Stimulated activated naive CD4-positive, alpha-beta T cell treated with Interleukin-2 at 50 U/mL for 16 hours (primary cell): Measurements from ENCODE around the gene AKAP6.
"Not testable (repeated sequence)": the region's sequence is repeated elsewhere in the genome, so short reads cannot be mapped to it uniquely, and the experiment has no call there.

Experiments used
- DNase-seq: peaks from one replicate; lab custom pipeline; 2025; lab: John Stamatoyannopoulos, UW

Gene AKAP6

DNA sequence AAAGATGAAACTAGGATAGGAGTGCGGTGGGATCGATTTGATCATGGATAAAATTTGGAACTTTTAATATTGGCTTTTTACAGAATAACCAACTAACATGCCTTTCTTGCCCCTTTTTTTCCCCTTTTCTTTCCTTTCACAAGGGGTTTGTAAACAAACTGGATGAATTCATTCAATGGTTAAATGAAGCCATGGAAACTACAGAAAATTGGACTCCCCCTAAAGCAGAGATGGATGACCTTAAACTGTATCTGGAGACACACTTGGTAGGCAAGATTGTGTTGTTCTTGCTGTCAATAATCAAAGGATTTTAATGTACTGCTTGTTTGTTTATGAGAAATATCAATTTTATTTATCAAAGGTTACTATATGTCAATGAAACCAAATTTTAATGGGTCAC is 247.9 kb downstream of the AKAP6 start:
- DNase-seq: no peak

GRCh38 chr14:32578181-32578580 is 249.1 kb downstream of the AKAP6 start:
- no peak for DNase-seq

- DNase-seq: not testable (repeated sequence)
These were observed 254.3 kb downstream of the AKAP6 start for GRCh38 chr14:32583427-32583826.

DNA sequence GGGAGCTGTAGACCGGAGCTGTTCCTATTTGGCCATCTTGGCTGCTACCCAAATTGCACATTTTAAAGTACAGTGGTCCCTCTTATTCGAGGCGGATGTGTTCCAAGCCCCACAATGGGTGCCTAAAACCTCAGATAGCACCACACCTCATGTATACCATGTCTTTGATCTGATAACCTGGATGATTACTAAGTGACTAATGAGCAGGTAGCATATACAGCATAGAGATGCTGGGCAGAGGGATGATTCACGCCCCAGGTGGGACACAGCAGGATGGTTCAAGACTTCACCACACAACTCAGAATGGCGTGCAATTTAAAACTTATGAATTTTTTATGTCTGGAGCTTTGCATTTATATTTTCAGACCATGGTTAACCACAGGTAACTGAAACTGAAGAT is 255.0 kb downstream of the AKAP6 start:
- DNase-seq: no peak

GRCh38 chr14:32587461-32587860 is 258.4 kb downstream of the AKAP6 start:
- DNase-seq: no peak

- no peak for DNase-seq
These were observed 259.6 kb downstream of the AKAP6 start for GRCh38 chr14:32588448-32589320.

- no peak for DNase-seq
These were observed 261.1 kb downstream of the AKAP6 start for GRCh38 chr14:32590157-32590556.

- no peak for DNase-seq
These were observed 264.3 kb downstream of the AKAP6 start for GRCh38 chr14:32593290-32593942.

DNA sequence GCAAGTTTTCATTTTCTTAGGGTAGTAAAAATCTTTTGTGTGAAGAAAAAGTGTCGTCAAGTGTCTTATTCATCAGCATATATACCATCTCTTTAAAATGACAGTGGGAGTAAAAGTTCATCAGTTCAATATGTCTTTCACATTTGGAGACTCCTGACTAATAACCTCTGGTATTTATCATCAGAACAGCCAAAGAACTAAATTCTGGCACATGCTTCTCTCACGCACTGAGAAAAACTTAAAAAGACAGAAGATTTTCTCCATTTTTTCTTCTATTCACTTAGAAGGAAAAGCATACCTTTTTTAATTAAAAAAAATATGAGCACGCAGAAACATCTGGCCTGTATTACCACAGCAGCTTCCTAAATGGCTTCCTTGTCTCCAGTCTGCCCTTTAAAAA is 265.7 kb downstream of the AKAP6 start:
- no peak for DNase-seq

GRCh38 chr14:32595497-32595896 is 266.4 kb downstream of the AKAP6 start:
- DNase-seq: no peak

- DNase-seq: no peak
These were observed 267.3 kb downstream of the AKAP6 start for GRCh38 chr14:32596390-32596789.

DNA sequence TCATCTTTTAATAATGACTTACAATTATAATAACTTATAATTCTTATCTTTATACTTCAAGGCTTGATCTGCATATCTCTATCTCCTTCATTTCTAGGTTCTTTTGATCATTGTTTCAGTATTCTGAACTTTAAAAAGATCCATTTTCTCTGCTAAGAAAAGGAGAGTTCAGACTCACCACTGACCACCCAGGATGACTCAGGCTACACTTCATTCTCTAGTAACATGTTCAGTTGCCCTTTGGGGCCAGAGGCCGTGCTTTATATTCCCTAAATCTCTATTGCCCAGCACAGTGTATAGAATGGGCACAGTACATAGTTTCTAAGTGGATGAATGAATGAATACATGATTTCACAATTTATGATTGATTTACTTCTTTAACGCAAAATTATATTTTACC is 268.7 kb downstream of the AKAP6 start:
- DNase-seq: no peak

DNA sequence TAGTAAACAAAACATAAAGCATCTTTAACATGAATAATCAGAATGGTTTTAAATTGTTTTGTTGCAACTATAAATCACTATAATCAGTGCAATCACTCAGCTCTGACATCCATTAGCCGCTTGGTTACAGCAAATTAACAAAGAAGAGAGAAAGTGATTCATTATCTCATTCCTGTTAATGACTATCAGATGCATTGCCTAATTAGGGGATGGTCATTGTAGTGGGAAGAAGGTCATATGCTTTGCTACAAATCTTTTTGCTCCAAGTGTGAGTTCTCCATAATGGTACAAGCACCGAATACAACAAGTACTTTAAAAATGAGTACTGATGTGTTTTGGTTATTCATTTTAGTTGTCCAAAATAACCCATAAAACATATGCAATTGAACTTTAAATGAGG is 272.0 kb downstream of the AKAP6 start:
- DNase-seq: no peak

DNA sequence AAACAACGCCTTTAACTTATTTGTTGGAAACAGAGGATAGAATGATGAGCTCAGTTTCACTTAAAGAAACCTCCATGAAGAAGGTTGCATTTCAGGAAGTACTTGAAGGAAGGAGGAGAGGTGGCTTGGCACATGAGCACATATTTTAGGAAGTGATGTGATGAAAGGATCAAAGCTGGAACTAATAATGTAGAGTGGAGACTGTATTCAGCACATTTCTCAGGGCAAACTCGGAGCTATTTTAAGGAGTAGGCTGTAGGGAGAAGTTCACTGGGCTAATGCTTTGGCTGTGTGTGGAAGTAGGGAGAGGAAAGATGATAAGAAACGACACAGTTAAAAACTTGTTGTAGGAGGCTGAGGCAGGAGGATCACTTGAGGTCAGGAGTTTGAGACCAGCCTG is 272.8 kb downstream of the AKAP6 start:
- DNase-seq: no peak

- no peak for DNase-seq
These were observed 273.6 kb downstream of the AKAP6 start for GRCh38 chr14:32602699-32603098.

GRCh38 chr14:32603992-32604565 is 275.0 kb downstream of the AKAP6 start:
- DNase-seq: no peak

DNA sequence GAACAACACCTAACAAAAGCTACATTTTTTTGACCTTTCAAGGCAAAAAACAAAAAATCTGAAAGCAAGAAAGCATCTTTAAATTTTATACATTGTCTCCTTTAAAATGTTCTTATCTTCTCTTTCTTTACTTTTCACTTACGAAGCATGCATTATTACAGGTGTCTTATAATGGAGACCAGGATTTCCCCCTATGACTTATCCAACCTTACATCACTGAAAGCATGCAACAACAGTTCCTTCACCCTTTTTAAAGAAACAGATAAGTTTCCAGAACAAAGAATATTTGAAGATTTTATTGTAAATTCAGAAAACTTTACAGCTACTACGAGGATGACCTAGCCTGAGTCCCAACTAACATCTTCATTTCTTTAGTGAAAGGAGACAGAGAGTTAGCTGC is 277.2 kb downstream of the AKAP6 start:
- no peak for DNase-seq

DNA sequence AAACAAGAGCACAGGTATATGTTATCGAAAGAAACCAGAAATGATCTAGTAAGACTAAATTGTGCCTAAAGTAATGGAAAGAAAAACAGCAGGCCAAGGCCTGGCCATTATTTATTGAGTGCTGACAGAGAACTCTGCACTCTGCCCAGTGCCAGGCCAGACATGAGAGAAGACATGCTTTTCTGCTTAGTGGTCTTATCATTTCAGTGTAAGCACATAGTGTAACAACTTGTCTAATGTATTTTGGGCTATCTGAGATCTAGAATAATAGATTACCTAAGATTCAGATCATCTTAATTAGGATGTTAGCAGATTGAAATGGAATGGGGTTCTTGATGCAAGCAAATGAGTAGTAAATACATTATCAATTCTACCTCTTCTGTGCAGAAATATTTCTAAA is 278.3 kb downstream of the AKAP6 start:
- no peak for DNase-seq

DNA sequence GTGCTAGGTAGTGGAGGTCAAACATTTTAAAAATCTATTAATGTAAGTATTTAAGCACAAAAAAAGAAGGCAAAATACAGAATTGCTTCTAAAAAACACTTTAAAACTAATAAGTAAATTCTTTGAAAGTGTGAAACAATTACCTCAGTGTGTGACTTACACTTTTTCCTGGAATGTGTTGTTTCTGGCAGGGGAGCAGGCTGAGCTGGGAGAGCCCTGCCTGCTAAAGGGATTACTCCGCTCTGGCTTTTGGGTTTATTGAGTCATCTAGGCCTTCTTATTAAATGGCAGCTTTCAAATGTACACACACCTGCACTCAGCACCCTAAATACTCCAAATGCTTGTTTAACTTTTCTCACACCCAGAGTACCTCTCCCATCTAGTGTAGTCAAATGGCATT is 279.8 kb downstream of the AKAP6 start:
- DNase-seq: no peak

DNA sequence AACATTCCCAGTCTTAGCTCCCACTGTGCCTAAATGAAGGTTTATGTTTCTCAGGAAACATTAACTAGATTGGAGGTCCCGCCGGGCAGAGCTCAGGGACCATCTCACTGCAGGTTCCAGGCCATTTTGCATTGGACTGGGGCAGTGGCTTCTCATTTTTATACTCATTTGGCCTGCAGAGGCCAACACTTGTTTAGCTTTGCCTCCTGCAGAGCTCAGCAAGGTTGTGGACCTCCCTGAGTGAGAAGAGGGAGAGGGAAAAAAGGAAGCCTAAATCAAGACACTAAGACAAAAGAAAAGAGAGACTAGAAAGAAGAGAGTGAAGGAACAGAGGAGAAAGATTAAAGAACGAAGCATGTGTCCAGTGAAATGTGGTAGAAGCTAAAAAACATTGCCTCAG is 280.3 kb downstream of the AKAP6 start:
- DNase-seq: no peak

DNA sequence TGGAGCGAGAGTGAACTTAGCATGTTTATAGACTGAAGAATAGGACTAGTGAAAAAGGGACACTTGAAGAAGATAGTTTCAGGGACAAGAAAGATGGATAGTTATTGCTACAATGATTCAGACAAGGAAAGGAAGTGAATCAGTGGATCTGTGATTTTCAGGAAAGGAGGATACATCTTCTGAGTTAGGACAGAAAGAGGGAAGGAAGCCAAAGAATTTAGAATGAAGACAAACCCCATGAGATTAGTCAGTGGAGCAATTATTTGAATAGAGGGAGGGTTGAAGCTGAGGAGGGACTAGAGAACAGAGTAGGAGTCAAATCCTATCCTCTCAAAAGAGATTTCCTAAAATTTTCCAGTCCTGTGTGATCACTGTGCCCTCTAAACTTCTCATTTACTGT is 282.7 kb downstream of the AKAP6 start:
- DNase-seq: no peak

DNA sequence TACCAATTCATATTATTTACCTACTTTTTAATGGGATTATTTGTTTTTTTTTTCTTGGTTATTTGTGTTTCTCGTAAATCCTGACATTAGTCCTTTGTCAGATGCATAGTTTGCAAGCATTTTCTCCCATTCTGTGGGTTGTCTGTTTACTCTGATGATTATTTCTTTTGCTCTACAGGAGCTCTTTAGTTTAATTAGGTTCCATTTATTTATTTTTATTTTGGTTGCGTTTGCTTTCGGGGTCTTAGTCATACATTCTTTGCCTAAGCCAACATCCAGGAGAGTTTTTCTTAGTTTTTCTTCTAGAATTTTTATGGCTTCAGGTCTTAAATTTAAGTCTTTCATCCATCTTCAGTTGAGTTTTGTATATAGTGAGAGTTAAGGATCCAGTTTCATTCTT is 289.9 kb downstream of the AKAP6 start:
- no peak for DNase-seq

GRCh38 chr14:32620303-32620702 is 291.2 kb downstream of the AKAP6 start:
- no peak for DNase-seq
